WI38 (cell line): ENCODE results near the gene EIF2B5.

Experiments
- H3K4me3 ChIP-seq: 2 replicates; pipeline ENCODE4 v1.5.1; 2011; ENCODE audit warnings: low read depth, mild to moderate bottlenecking, control low read depth, low read length
- TF ChIP-seq, protein P1 (sequence below): IDR thresholded peaks from 2 replicates; pipeline ENCODE4 v1.5.1; 2012; ENCODE audit warnings: low read depth, mild to moderate bottlenecking, control low read depth, low read length

EIF2B5 gene

DNA sequence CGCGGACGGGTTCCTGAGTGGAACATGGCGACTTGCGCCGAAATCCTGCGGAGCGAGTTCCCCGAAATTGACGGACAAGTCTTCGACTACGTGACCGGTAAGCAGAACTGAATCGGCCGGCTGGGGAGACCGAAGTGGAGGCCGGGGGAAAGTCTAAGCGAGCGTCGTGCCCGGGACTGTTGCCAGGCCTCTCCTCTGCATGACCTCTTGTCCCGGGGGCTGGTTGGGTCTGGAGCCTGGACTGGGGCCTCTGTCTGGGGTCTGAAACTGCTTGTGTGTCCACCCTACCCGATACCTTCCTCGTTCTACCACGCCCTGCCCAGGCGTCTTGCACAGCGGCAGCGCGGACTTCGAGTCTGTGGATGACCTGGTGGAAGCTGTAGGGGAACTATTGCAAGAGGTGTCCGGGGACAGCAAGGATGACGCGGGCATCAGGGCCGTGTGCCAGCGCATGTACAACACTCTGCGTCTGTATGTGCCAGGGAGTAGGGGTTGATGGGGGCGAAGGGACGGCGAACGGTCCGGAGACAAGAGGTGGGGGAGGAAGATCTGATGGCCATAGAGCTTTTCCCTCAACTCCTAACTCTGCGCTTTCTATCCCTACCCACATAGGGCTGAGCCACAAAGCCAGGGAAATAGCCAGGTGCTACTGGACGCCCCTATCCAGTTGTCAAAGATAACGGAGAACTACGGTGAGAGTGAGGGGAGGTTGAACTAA, 51.2 kb downstream of the EIF2B5 start, which contains the start of gene ABCF3:
ABCF3 (plus strand) TSS at position 16 of the 718 bp plus-strand sequence; CDS start at position 25, 9 bp downstream.
- TF ChIP-seq, protein P1, sequence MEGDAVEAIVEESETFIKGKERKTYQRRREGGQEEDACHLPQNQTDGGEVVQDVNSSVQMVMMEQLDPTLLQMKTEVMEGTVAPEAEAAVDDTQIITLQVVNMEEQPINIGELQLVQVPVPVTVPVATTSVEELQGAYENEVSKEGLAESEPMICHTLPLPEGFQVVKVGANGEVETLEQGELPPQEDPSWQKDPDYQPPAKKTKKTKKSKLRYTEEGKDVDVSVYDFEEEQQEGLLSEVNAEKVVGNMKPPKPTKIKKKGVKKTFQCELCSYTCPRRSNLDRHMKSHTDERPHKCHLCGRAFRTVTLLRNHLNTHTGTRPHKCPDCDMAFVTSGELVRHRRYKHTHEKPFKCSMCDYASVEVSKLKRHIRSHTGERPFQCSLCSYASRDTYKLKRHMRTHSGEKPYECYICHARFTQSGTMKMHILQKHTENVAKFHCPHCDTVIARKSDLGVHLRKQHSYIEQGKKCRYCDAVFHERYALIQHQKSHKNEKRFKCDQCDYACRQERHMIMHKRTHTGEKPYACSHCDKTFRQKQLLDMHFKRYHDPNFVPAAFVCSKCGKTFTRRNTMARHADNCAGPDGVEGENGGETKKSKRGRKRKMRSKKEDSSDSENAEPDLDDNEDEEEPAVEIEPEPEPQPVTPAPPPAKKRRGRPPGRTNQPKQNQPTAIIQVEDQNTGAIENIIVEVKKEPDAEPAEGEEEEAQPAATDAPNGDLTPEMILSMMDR, result no peak
- peak within 1 kb of the TSS; percentile 76 for H3K4me3 ChIP-seq

- peak overlapping the region; percentile 76 for H3K4me3 ChIP-seq
- TF ChIP-seq, protein P1, result no peak
These were observed 51.7 kb downstream of the EIF2B5 start for GRCh38 chr3:184186902-184187207.

DNA sequence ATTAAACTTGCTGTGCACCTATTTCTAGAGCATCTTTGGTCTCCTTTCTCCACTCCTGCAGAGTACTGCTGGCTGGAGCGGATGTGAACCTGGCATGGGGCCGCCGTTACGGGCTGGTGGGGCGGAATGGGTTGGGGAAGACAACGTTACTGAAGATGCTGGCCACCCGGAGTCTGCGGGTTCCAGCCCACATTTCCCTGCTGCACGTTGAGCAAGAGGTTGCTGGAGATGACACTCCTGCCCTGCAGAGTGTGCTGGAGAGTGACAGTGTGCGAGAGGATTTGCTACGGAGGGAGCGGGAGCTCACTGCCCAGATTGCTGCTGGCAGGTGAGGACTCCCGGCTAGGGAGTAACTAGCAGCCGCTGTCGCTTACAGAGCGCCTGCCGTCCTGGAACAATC, 52.9 kb downstream of the EIF2B5 start:
- no peak overlapping the region for H3K4me3 ChIP-seq
- TF ChIP-seq, protein P1, result no peak

DNA sequence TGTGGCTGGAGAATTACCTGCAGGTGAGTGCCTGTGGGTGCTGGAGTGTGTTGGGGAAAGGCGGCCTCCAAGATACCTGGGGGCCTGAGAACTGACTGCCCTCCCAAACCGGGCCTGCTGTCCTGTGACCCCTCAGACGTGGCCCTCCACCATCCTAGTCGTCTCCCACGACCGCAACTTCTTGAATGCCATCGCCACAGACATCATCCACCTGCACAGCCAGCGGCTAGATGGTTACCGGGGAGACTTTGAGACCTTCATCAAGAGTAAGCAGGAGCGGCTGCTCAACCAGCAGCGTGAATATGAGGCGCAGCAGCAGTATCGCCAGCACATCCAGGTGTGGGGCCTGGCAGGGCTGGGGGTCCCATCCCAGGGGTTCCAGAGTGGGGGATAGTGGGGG, 54.3 kb downstream of the EIF2B5 start:
- TF ChIP-seq, protein P1, result no peak

DNA sequence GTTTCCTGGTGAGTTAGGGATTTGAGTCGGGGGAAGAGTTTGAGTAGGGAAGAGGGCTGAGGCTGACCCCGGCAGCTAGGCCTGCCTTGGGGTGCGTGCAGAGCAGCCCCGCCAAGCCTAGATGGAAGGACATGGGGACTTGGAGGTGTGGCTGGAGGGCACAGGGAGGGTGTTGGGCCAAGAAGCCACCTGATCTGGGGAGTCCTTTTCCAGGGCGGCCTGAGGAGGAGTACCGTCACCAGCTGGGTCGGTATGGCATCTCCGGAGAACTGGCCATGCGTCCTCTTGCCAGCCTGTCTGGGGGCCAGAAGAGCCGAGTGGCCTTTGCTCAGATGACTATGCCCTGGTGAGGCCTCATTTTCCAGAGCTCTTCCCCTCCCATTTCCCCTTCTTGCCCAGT, 57.7 kb downstream of the EIF2B5 start:
- TF ChIP-seq, protein P1, result no peak
- H3K4me3 ChIP-seq, result no peak overlapping the region

More for the DNA sequence above, 54.3 kb downstream of the EIF2B5 start:
- no peak overlapping the region for H3K4me3 ChIP-seq

GRCh38 chr3:184193991-184194539, 58.9 kb downstream of the EIF2B5 start:
- TF ChIP-seq, protein P1, result no peak
- no peak overlapping the region for H3K4me3 ChIP-seq
